HCT116 (cell line): Measurements from ENCODE around the gene NTNG2.

ENCODE experiments used
- EZH2 ChIP-seq: fragments of 200-600 bp; sonication (generic); IDR thresholded peaks from 2 replicates; pipeline ENCODE4 v1.6.1; 2017; ENCODE audit warnings: antibody characterized with exemption, mixed run types
- POLR2A ChIP-seq: IDR thresholded peaks from 2 replicates; pipeline ENCODE4 v1.7.0; 2011; ENCODE audit warnings: borderline replicate concordance; ENCODE audit not compliant: insufficient read depth, insufficient read length; ENCODE audit errors: extremely low read depth
- POLR2AphosphoS5 ChIP-seq: IDR thresholded peaks from 2 replicates; pipeline ENCODE4 v1.6.1; 2011; ENCODE audit warnings: mild to moderate bottlenecking, low read depth, low read length, moderate library complexity
- YY1 ChIP-seq: IDR thresholded peaks from 2 replicates; pipeline ENCODE4 v1.6.1; 2011; ENCODE audit warnings: low read length, low read depth, moderate library complexity, mild to moderate bottlenecking; ENCODE audit not compliant: insufficient replicate concordance; ENCODE audit errors: extremely low read depth
- TF ChIP-seq, protein P1 (sequence below), 3 experiments: fragments of 200-600 bp in 1 of 3; sonication (generic) in 1 of 3; IDR thresholded peaks in 2 of 3; conservative IDR thresholded peaks in 1 of 3; 2 replicates each; pipeline ENCODE4 v1.5.1; 2012 to 2017; ENCODE audit warnings: low read depth in 2 of 3, low read length in 2 of 3, antibody characterized with exemption in 1 of 3, borderline replicate concordance in 1 of 3, control low read depth in 1 of 3, mild to moderate bottlenecking in 1 of 3, mixed read lengths in 1 of 3, mixed run types in 1 of 3, moderate library complexity in 1 of 3; ENCODE audit not compliant: insufficient read depth in 1 of 3
- TF ChIP-seq, protein P2 (sequence below): IDR thresholded peaks from 2 replicates; pipeline ENCODE4 v1.6.1; 2011; ENCODE audit warnings: mild to moderate bottlenecking, low read length, moderate library complexity; ENCODE audit not compliant: insufficient replicate concordance; ENCODE audit errors: extremely low read depth
- TF ChIP-seq, protein P3 (sequence below): IDR thresholded peaks from 2 replicates; pipeline ENCODE4 v1.6.1; 2012

DNA sequence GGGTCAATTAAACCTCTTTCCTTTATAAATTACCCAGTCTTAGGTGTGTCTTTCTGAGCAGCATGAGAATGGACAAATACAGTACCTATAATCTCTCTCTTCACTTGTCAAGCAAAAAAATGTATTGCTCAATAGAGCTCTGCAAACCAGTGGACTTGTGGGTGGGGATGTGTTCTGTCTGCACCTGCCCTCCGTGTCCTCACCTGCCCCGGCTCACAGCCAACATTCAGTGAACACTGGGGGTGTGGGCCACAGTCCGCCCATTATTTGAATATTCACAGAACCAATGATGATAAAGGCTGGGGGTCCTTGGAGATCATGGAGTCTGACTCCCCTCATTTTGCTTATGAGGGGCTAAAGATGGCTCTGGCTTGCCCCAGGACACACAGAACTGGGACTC, 45.3 kb upstream of the NTNG2 start:
- TF ChIP-seq YY1 (no peak), EZH2 (no peak), POLR2AphosphoS5 (no peak), POLR2A (no peak)
- TF ChIP-seq, protein P1, sequence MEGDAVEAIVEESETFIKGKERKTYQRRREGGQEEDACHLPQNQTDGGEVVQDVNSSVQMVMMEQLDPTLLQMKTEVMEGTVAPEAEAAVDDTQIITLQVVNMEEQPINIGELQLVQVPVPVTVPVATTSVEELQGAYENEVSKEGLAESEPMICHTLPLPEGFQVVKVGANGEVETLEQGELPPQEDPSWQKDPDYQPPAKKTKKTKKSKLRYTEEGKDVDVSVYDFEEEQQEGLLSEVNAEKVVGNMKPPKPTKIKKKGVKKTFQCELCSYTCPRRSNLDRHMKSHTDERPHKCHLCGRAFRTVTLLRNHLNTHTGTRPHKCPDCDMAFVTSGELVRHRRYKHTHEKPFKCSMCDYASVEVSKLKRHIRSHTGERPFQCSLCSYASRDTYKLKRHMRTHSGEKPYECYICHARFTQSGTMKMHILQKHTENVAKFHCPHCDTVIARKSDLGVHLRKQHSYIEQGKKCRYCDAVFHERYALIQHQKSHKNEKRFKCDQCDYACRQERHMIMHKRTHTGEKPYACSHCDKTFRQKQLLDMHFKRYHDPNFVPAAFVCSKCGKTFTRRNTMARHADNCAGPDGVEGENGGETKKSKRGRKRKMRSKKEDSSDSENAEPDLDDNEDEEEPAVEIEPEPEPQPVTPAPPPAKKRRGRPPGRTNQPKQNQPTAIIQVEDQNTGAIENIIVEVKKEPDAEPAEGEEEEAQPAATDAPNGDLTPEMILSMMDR (IDR thresholded peaks at IDR 0.05 in 2 of 3, conservative IDR thresholded peaks at IDR 0.05 in 1 of 3; ENCODE audit: borderline replicate concordance in 1 of 3, insufficient read depth in 1 of 3, low read depth in 2 of 3, low read length in 2 of 3), result no peak
- TF ChIP-seq, protein P2, sequence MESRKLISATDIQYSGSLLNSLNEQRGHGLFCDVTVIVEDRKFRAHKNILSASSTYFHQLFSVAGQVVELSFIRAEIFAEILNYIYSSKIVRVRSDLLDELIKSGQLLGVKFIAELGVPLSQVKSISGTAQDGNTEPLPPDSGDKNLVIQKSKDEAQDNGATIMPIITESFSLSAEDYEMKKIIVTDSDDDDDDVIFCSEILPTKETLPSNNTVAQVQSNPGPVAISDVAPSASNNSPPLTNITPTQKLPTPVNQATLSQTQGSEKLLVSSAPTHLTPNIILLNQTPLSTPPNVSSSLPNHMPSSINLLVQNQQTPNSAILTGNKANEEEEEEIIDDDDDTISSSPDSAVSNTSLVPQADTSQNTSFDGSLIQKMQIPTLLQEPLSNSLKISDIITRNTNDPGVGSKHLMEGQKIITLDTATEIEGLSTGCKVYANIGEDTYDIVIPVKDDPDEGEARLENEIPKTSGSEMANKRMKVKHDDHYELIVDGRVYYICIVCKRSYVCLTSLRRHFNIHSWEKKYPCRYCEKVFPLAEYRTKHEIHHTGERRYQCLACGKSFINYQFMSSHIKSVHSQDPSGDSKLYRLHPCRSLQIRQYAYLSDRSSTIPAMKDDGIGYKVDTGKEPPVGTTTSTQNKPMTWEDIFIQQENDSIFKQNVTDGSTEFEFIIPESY, result no peak
- TF ChIP-seq, protein P3, sequence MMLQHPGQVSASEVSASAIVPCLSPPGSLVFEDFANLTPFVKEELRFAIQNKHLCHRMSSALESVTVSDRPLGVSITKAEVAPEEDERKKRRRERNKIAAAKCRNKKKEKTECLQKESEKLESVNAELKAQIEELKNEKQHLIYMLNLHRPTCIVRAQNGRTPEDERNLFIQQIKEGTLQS, result no peak
